ENCODE measurements around the gene LMO2.

- TF ChIP-seq, protein P1, sequence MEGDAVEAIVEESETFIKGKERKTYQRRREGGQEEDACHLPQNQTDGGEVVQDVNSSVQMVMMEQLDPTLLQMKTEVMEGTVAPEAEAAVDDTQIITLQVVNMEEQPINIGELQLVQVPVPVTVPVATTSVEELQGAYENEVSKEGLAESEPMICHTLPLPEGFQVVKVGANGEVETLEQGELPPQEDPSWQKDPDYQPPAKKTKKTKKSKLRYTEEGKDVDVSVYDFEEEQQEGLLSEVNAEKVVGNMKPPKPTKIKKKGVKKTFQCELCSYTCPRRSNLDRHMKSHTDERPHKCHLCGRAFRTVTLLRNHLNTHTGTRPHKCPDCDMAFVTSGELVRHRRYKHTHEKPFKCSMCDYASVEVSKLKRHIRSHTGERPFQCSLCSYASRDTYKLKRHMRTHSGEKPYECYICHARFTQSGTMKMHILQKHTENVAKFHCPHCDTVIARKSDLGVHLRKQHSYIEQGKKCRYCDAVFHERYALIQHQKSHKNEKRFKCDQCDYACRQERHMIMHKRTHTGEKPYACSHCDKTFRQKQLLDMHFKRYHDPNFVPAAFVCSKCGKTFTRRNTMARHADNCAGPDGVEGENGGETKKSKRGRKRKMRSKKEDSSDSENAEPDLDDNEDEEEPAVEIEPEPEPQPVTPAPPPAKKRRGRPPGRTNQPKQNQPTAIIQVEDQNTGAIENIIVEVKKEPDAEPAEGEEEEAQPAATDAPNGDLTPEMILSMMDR (IDR thresholded peaks at IDR 0.05) = no peak
- TF ChIP-seq POLR2A (IDR thresholded peaks at IDR 0.05) = no peak
Observed at GRCh38 chr11:33832676-33833075, 59.2 kb downstream of the LMO2 start.
